Fibroblast of villous mesenchyme (primary cell): ENCODE measurements around the gene CDV3. TPM values are rescaled to one million over a fixed set of nuclear protein-coding genes. Genes with fewer than 3 reads are reported as not detected.

Experiments
- DNase-seq: peaks from one replicate; pipeline ENCODE4 v3.0.0-alpha.2; 2010; ENCODE audit warnings: low read depth
- H3K4me3 ChIP-seq: 2 replicates; pipeline ENCODE4 v1.5.1; 2011; ENCODE audit warnings: low read depth, mild to moderate bottlenecking, low read length
- total RNA-seq: library from RNA; depleted of rRNA; stranded (reverse); fragments of >200 nt; gene quantifications from 2 replicates; pipeline ENCODE4 v1.2.3, GENCODE V29; 2012
- TF ChIP-seq, protein P1 (sequence below): IDR thresholded peaks from 2 replicates; pipeline ENCODE4 v1.5.1; 2012; ENCODE audit warnings: low read depth, mild to moderate bottlenecking, low read length; ENCODE audit not compliant: insufficient read depth

Gene CDV3
- total RNA-seq, 1 donor = 277 TPM

DNA sequence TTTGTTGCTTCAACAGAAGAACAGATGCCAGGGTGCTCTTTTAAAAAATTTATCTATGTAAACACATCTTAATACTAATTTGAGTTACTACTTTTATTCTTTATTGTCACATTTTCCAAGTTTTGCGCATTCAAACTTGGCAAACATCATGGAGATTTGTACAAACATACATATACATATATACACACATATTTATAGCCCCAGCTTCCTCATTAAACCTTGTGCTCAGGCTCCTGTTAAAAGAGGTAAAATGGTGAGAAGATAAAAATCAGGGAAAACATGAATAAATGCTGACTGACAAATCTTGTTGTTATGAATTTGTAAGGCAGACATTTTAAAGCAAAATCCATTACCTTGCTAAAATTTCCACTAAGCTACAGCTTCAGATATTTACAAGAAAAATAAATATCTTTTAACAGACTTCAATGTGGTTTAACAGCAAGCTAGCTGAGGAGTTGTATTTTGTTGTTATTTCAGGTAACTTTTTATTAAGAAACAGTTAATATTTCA lies 27.1 kb downstream of the CDV3 start:
- TF ChIP-seq, protein P1, sequence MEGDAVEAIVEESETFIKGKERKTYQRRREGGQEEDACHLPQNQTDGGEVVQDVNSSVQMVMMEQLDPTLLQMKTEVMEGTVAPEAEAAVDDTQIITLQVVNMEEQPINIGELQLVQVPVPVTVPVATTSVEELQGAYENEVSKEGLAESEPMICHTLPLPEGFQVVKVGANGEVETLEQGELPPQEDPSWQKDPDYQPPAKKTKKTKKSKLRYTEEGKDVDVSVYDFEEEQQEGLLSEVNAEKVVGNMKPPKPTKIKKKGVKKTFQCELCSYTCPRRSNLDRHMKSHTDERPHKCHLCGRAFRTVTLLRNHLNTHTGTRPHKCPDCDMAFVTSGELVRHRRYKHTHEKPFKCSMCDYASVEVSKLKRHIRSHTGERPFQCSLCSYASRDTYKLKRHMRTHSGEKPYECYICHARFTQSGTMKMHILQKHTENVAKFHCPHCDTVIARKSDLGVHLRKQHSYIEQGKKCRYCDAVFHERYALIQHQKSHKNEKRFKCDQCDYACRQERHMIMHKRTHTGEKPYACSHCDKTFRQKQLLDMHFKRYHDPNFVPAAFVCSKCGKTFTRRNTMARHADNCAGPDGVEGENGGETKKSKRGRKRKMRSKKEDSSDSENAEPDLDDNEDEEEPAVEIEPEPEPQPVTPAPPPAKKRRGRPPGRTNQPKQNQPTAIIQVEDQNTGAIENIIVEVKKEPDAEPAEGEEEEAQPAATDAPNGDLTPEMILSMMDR = no peak
- no peak overlapping the region for H3K4me3 ChIP-seq
- DNase-seq = no peak

DNA sequence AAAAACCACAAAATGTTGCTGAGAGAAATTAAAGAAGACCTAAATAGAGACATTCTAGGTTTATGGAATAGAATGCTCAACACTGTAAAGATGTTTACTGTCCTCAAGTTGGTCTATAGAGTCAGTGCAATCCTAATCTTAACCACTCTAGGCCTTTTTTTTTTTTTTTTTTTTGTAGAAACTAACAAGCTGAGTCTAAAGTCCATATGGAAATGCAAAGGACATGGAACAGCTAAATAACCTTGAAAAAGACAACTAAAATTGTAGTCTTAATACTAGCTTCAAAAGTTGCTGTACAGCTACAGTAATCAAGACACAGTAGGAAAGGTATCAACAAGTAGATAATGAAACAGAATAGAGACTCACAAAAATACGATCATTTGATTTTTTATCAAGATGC lies 32.9 kb downstream of the CDV3 start:
- no peak for DNase-seq
- TF ChIP-seq, protein P1 = no peak
- H3K4me3 ChIP-seq = no peak overlapping the region

DNA sequence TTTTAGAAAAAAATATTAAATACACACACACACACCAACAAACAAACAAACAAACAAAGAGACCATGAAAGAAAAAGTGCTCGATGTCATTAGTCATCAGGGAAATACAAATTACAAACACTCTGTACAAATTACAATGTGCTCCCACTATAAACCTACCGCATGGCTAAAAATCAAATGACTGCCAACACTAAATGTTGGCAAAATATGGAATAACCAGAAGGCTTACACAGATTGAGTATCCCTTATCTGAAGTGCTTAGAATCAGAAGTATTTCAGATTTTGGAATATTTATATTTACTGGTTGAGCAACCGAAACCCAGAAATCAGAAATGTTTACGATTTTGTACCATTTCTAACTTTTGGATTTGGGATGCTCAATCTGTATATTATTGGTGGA lies 33.4 kb downstream of the CDV3 start:
- TF ChIP-seq, protein P1 = no peak
- no peak for DNase-seq

DNA sequence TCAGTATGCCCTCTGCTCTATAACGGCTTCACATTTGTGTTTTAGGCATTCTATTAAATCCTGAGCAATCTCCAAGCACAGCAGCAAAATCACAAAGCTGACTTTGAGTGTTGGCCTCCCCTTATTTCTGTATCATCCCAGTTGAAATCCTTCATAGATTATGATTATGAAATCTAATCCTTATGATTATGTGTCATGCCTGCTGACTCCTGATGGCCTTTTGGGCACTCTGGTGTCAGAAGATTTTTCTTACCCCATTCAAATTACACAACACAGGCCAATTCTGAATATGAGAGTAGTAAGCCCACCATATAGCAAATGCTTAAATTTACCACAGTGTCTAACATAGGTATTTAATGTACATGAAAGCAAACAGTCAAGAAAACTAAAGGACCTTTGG lies 34.3 kb downstream of the CDV3 start:
- TF ChIP-seq, protein P1 = no peak
- no peak for DNase-seq
- H3K4me3 ChIP-seq = no peak overlapping the region

More for the DNA sequence above, 33.4 kb downstream of the CDV3 start:
- H3K4me3 ChIP-seq = no peak overlapping the region

DNA sequence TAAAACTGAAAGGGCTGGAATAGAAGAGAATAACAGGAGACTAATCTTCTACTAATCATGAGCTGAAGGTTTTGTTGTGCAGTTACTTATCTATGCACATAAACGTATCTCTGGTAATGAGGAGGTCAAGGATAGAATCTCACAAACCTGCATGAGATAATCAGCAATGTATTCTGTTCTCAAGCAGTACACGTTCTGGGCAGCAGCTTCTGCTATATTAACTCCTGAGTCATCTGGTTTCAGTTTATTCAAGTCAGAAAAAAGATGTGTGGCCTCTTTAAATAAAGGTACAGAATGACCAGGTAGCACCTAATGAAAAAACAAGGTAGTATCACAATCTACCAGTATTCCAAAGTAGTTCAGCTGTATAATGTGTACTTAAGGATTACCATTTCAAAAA lies 34.9 kb downstream of the CDV3 start:
- no peak for DNase-seq
- TF ChIP-seq, protein P1 = no peak

DNA sequence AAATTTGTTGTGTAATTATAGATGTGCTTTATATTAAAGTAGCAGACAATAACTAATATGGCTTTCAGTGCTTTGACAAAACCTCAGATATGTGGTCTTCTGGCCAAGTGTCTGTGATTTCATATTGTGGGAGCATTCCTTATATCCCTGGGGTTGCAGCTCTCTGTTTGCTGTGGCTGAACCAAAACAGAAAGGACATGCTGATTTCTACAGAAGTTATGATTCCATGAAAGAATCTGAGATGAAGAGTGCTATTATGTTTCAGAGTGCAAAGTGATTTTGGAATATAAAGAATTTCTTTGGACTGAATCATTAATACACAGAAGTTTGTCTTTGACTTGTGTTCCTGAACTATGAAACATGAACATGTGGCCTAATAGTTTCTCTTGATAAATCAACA lies 36.5 kb downstream of the CDV3 start:
- DNase-seq = no peak
- H3K4me3 ChIP-seq = no peak overlapping the region
- TF ChIP-seq, protein P1 = no peak

More for the DNA sequence above, 34.9 kb downstream of the CDV3 start:
- H3K4me3 ChIP-seq = no peak overlapping the region

DNA sequence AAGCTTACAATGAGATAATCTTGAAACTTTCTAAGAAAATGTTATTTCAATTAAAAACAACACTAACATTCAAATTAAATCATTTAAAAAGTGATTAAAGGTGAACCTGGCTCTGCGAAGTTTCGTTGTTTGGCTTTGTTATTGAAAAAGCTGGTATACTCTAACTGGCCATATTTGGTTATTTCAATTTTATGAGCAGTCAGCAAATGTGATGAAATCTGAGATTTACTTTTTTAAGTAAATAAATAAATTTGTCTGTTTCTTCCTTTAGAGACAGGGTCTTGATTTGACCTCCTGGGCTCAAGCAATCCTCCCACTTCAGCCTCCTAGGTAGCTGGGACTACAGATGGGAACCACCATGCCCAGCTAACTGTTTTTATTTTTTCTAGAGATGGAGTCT lies 38.0 kb downstream of the CDV3 start:
- no peak for DNase-seq
- no peak overlapping the region for H3K4me3 ChIP-seq
- TF ChIP-seq, protein P1 = no peak
